GM12872 (cell line): ENCODE data around the gene FAM200B.

Source experiments
- TF ChIP-seq, protein P1 (sequence below): IDR thresholded peaks from 3 replicates; pipeline ENCODE4 v1.5.1; 2011; ENCODE audit warnings: low read depth, mild to moderate bottlenecking, low read length, moderate library complexity; ENCODE audit not compliant: insufficient read depth

Gene FAM200B

DNA sequence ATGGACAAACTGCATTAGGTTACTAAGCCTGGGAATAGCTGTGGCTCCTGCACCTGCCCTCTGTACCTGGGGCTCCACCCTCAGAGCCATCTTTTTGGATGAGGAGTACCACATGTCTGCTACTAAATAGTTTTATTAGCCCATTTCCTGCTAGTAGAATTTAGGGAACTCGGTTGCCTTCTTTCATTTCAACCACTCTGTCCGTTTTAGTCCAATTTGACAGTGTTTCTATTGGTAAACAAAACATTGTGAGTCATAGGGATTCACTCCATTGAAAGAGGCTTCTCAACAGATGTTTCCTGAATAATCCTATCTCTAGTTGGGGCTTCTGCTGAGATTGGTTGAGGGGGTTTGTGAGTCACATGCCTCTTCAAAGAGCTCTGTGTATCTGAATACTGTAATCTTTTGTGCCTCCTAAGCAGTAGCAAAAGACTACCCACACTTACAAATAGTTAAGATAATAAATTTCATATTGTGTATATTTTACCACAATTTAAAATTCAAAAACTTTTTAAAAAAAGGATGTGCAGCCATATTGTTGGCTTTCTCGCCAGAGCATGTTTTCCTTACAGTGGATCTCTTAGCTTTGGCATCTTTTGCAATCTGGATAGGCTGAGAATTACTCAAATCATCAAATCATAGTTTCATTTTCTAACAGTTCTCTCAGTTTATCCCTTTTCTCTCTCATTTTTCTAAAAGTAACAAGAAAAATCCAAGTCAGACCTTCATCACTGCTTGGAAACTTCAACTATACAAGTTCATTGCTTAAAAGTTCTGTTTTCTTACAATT, 9.9 kb downstream of the FAM200B start:
- TF ChIP-seq, protein P1, sequence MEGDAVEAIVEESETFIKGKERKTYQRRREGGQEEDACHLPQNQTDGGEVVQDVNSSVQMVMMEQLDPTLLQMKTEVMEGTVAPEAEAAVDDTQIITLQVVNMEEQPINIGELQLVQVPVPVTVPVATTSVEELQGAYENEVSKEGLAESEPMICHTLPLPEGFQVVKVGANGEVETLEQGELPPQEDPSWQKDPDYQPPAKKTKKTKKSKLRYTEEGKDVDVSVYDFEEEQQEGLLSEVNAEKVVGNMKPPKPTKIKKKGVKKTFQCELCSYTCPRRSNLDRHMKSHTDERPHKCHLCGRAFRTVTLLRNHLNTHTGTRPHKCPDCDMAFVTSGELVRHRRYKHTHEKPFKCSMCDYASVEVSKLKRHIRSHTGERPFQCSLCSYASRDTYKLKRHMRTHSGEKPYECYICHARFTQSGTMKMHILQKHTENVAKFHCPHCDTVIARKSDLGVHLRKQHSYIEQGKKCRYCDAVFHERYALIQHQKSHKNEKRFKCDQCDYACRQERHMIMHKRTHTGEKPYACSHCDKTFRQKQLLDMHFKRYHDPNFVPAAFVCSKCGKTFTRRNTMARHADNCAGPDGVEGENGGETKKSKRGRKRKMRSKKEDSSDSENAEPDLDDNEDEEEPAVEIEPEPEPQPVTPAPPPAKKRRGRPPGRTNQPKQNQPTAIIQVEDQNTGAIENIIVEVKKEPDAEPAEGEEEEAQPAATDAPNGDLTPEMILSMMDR, result no peak

DNA sequence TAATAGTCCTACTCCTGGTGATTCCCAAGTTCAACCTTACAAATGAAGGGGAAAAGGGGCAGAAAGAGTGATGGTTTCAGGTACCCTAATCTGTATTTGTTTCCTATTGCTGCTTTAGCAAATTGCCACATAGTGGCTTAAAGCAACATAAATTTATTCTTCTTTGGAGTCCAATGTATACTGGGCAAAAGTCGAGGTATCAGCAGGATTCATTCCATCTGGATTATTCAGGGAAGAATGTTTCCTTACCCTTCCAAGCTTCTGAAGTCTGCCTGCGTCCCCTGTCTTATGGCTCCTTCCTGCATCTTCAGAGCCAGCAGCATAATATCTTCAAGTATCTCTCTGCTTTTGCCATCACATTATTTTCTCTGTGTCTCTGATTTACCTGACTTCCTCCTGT, 11.0 kb downstream of the FAM200B start:
- TF ChIP-seq, protein P1, result no peak

DNA sequence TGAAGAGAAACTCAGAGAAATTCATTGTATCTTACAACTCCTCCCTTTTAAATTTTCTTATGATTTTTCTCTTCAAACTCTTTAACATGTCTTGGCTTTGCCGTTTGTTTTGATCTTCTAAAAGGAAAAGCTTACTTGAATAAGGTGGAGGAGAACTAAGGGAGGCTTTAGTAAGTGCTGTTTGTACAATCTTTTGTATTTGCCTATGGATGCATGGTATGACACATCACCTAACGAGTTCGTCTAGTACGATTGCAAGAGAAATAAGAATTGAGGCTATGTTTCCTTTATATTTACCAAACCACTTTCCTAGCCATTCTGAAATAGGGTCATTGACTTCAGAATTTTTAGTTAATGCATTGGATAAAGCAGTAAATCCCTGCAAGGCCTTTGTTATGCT, 12.8 kb downstream of the FAM200B start:
- TF ChIP-seq, protein P1, result no peak

DNA sequence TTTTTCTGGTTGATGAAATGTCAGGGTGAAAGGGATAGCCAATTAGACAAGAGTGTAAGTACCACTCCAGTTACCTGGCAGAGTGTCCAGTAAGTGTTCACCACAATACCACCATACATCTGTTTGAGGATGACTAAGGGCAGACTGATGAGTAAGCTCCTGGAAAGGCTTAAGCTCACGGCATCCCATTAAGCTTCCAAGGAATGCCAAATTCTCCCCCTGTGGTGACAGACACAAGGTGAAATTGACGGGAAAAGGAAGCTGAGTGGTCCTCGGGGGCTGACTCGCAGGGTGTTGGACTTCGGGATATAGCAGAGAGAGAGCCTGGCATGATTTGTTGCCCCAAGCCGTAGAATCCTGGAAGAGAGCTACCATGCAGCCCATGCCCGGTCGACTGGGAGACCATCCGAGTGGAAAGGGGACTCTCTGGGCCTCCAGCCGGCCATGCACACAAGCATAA, 13.6 kb downstream of the FAM200B start:
- TF ChIP-seq, protein P1, result no peak

DNA sequence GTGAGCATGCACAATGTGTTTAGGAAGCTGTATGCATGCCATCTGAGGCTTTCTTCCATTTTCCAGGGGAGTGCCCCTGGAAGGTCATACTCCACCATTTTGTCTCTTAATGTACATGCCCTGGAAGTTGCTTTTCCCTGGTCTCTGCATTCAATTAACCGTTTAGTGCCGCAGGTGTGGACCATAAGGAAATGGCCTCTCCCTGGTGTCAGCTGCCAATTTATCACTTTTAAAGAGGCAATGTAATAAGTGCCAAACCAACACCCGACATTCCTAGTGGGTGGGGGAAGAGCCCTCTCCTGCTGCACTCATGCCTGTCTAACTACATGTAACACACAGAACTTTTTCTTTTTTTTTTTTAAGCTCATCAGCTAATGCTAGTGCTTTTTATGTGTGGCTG, 14.1 kb downstream of the FAM200B start:
- TF ChIP-seq, protein P1, result no peak

DNA sequence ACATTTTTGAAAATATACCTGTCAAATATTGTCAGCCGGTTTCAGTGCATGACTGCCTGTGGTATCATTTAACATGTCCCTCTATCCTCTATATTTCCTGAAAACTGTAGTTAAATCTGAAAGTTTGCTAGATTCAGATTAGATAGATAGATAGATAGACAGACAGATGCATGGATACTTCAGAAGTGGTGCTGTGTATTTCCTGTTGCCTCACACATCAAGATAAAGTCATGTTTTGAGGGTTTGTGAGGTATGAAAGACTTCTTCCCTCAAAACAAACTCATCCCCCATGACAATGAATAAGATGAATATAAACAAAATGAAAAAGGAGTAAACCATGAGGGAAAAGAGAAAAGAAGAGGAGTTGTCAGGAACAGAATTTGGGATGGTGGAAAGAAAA, 15.2 kb downstream of the FAM200B start:
- TF ChIP-seq, protein P1, result no peak

DNA sequence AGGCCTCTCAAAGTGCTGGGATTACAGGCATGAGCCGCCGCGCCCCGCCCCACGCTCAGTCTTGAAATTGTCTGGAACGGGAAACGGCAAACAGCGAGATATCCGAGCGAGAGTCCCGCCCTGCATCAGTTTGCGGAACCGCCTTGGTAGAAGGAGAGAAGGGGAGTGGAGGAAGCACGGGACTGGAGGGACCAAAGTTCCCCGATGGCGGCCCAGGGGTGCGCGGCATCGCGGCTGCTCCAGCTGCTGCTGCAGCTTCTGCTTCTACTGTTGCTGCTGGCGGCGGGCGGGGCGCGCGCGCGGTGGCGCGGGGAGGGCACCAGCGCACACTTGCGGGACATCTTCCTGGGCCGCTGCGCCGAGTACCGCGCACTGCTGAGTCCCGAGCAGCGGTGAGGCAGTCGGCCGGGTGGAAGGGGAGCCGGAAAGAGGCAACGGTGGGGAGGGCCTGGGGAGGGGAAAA, 21.3 kb downstream of the FAM200B start, which contains the start of gene BST1:
TSS of gene BST1 (plus strand) at position 125 of the 463 bp plus-strand sequence. CDS start at position 205, 80 bp downstream.
- TF ChIP-seq, protein P1, result no peak
